ENCODE results near the gene KIF3C.
"Not testable (repeated sequence)": the region's sequence is repeated elsewhere in the genome, so short reads cannot be mapped to it uniquely, and the experiment has no call there.

KIF3C gene

DNA sequence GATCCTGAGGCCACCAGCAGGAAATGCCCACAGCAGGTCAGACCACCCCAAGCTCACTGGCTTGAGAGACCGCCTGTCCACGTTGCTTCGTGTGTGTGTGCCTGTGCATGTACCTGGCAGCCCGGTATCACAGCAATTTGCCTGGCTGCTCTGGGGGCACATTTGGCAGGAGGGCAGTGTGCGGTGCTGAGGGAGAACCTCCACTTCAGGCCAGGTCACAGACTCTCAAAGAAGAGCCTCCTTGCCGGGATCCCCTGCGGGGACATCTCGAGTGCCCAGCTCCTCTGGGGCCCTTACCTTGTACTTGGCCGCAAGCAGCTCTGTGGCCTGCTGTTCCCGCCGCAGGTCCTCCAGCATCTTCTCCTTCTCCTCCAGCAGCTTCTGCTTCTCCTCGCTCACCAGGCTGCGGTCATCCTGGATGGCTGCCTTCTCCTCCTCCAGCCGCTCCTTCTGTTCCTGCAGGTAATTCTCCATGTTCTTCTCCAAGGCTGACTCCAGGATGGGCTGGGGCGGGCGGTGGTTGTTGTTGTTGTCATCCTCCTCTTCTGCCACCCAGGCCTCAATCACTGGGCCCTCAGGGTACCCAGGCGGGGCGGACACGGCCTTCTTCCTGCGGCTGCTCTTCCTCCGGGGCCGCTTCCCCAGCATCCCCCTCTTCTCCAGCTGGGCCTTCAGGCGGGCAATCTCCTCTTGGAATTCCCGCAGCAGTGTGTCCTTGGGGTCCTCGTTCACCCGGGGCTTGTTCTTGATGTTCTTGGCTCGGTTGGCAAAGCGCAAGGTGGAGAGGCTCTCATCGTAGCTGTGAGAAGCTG is 2.0 kb downstream of the KIF3C start:
- Histone ChIP-seq H3K4me3 (ENCODE audit: low read depth in 1 of 2, low read length in 2 of 2) (no peak overlapping the region), H3K4me1 (ENCODE audit: control insufficient read depth in 1 of 2, insufficient read depth in 2 of 2, low read length in 2 of 2) (peaks cover 4 to 30% of the 10 kb centered on the region in 2 donors), H3K36me3 (ENCODE audit: control insufficient read depth in 1 of 2, insufficient read depth in 2 of 2, low read length in 2 of 2) (no peaks in the 10 kb centered on the region), H3K27me3 (ENCODE audit: low read depth, low read length) (no peaks in the 10 kb centered on the region), H3K9me3 (ENCODE audit: control insufficient read depth in 1 of 2, low read length in 2 of 2) (no peaks in the 10 kb centered on the region), H3K27ac (ENCODE audit: low read length) (no peak overlapping the region)

- Histone ChIP-seq H3K4me1 (ENCODE audit: control insufficient read depth in 1 of 2, insufficient read depth in 2 of 2, low read length in 2 of 2) (peaks cover 4 to 30% of the 10 kb centered on the region in 2 donors), H3K36me3 (ENCODE audit: control insufficient read depth in 1 of 2, insufficient read depth in 2 of 2, low read length in 2 of 2) (no peaks in the 10 kb centered on the region), H3K9me3 (ENCODE audit: control insufficient read depth in 1 of 2, low read length in 2 of 2) (no peaks in the 10 kb centered on the region), H3K4me3 (ENCODE audit: low read depth in 1 of 2, low read length in 2 of 2) (no peak overlapping the region), H3K27me3 (ENCODE audit: low read depth, low read length) (no peaks in the 10 kb centered on the region), H3K27ac (ENCODE audit: low read length) (no peak overlapping the region)
These were observed 3.3 kb downstream of the KIF3C start for GRCh38 chr2:25979001-25979400.

DNA sequence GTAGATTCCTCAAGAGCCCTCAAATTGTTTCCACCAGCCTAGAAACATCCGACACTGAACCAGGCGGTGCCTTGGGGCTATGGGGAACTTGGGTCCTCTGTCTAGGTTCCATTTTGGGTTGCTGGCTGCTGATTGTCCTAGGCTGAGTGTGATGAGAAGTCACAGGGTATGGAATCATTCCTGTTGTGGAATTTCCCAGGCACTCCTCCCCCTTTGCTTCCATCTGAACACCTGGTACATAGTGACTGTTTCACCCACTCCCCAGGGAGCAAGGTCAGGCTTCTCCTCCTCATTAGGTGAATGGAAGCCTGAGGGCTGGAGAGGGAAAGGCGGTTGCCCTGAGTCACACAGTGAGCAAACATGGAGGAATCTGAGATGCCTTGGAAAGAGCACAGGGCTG is 4.5 kb downstream of the KIF3C start:
- no peak overlapping the region for H3K27ac ChIP-seq (ENCODE audit: low read length)
- H3K36me3 ChIP-seq (ENCODE audit: control insufficient read depth in 1 of 2, insufficient read depth in 2 of 2, low read length in 2 of 2) = no peaks in the 10 kb centered on the region
- no peaks in the 10 kb centered on the region for H3K27me3 ChIP-seq (ENCODE audit: low read depth, low read length)
- H3K9me3 ChIP-seq (ENCODE audit: control insufficient read depth in 1 of 2, low read length in 2 of 2) = no peaks in the 10 kb centered on the region
- H3K4me3 ChIP-seq (ENCODE audit: low read depth in 1 of 2, low read length in 2 of 2) = no peak overlapping the region
- peaks cover 4 to 27% of the 10 kb centered on the region in 2 donors for H3K4me1 ChIP-seq (ENCODE audit: control insufficient read depth in 1 of 2, insufficient read depth in 2 of 2, low read length in 2 of 2)

DNA sequence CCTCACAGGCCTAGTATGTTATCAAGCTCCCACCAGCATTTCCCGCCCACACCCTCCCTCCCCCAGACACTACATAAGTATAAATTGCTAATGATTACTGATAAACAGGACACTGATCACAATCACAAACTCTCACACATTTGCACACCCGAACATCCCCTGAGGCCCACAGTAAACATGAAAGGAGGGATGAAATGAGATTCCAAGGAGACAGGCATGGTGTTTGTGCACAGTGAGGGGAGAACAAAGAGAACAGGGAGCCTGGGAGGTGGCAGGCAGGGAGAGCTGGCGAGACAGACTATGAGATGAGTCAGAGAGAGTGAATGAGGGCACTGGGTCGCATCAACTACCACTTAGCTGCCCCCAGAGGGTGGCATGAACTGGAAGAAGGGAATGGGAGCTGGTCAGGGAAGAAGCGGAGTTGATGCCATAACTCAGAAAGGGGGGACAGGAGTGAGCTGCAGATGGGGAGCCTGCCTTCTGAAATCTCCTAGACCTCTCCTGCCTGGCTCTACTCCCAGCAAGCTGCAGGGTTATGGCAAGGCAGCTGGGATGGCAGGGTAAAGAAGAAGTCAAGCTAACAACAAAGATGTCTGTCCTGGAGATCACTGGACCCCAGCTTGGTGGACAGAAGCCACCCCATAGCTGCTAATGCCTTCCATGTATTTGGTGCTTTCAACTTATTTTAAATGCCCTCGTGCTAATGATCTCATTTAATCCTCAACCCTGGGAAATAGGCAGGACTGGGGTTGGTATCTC is 5.1 kb downstream of the KIF3C start:
- Histone ChIP-seq H3K27ac (ENCODE audit: low read length) (no peak overlapping the region), H3K36me3 (ENCODE audit: control insufficient read depth in 1 of 2, insufficient read depth in 2 of 2, low read length in 2 of 2) (no peaks in the 10 kb centered on the region), H3K27me3 (ENCODE audit: low read depth, low read length) (no peaks in the 10 kb centered on the region), H3K4me1 (ENCODE audit: control insufficient read depth in 1 of 2, insufficient read depth in 2 of 2, low read length in 2 of 2) (peaks cover 4 to 25% of the 10 kb centered on the region in 2 donors), H3K9me3 (ENCODE audit: control insufficient read depth in 1 of 2, low read length in 2 of 2) (no peaks in the 10 kb centered on the region), H3K4me3 (ENCODE audit: low read depth in 1 of 2, low read length in 2 of 2) (no peak overlapping the region)

GRCh38 chr2:25972049-25972823 is 10.1 kb downstream of the KIF3C start:
- Histone ChIP-seq H3K27ac (ENCODE audit: low read length) (no peak overlapping the region), H3K4me3 (ENCODE audit: low read depth in 1 of 2, low read length in 2 of 2) (no peak overlapping the region), H3K36me3 (ENCODE audit: control insufficient read depth in 1 of 2, insufficient read depth in 2 of 2, low read length in 2 of 2) (no peaks in the 10 kb centered on the region)

GRCh38 chr2:25971596-25971995 is 10.7 kb downstream of the KIF3C start:
- Histone ChIP-seq H3K36me3 (ENCODE audit: control insufficient read depth in 1 of 2, insufficient read depth in 2 of 2, low read length in 2 of 2) (no peaks in the 10 kb centered on the region), H3K27me3 (ENCODE audit: low read depth, low read length) (no peaks in the 10 kb centered on the region), H3K4me1 (ENCODE audit: control insufficient read depth in 1 of 2, insufficient read depth in 2 of 2, low read length in 2 of 2) (no peaks in the 10 kb centered on the region), H3K27ac (ENCODE audit: low read length) (no peak overlapping the region), H3K9me3 (ENCODE audit: control insufficient read depth in 1 of 2, low read length in 2 of 2) (no peaks in the 10 kb centered on the region), H3K4me3 (ENCODE audit: low read depth in 1 of 2, low read length in 2 of 2) (no peak overlapping the region)

More at GRCh38 chr2:25972049-25972823, 10.1 kb downstream of the KIF3C start:
- no peaks in the 10 kb centered on the region for H3K27me3 ChIP-seq (ENCODE audit: low read depth, low read length)
- H3K9me3 ChIP-seq (ENCODE audit: control insufficient read depth in 1 of 2, low read length in 2 of 2) = no peaks in the 10 kb centered on the region
- no peaks in the 10 kb centered on the region for H3K4me1 ChIP-seq (ENCODE audit: control insufficient read depth in 1 of 2, insufficient read depth in 2 of 2, low read length in 2 of 2)

DNA sequence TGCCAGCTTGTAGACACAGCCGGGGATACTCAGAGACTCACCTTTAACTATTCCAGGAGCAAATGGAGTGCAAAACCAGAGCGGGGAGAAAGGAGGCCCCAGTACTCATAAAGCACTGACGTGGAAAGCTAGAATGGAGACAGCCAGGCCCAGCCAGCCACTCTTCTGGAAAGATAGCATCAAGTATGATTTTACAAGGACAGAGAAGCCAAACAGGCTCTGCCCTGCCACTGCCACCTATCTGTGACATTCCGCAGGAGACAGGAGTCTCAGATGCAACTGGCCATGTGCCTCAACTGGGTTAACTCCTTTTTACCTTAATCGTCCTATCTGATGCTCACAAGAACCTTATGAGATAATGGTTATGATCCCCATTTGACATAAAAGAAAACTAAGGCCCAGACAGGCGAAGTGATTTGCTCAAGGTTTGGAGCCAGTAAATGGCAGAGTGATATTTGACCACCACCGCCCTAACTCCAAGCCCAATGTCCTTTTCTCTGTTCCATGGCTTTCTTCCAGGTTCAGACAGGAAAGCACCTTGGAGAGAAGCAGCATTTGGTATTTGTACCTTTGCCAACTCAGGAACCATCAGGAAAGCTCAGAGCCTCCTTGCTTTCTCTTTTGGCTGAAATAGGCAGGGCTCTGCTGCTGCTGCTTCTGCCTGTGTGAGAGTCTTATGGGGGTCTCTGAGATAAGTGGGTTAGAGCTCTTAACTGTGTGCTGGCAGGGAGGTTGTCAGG is 15.6 kb downstream of the KIF3C start:
- no peaks in the 10 kb centered on the region for H3K27me3 ChIP-seq (ENCODE audit: low read depth, low read length)
- no peaks in the 10 kb centered on the region for H3K9me3 ChIP-seq (ENCODE audit: control insufficient read depth in 1 of 2, low read length in 2 of 2)
- no peaks in the 10 kb centered on the region for H3K36me3 ChIP-seq (ENCODE audit: control insufficient read depth in 1 of 2, insufficient read depth in 2 of 2, low read length in 2 of 2)
- no peak overlapping the region for H3K4me3 ChIP-seq (ENCODE audit: low read depth in 1 of 2, low read length in 2 of 2)
- H3K4me1 ChIP-seq (ENCODE audit: control insufficient read depth in 1 of 2, insufficient read depth in 2 of 2, low read length in 2 of 2) = no peaks in the 10 kb centered on the region
- no peak overlapping the region for H3K27ac ChIP-seq (ENCODE audit: low read length)

DNA sequence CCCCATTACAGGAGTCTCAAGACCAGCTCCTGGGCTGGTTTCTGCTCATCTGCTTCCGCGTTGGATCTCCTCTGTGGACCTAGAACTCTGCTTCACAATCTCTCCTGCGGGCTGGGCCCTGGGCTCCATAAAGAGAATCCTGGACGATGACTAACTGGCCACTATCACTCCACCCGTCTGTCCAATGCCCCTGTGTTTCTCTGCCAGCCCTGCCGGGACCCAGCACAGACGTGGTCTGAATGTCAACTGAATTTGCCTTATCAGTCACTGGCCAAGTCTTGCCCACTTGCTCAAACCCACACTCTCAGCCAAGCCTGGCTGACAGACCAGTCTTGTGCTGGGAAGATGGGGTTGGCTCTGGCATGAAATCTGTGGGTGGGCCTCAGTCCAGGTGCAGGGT is 17.4 kb downstream of the KIF3C start:
- Histone ChIP-seq H3K4me1 (ENCODE audit: control insufficient read depth in 1 of 2, insufficient read depth in 2 of 2, low read length in 2 of 2) (peaks cover 0 to 5% of the 10 kb centered on the region in 2 donors), H3K27me3 (ENCODE audit: low read depth, low read length) (no peaks in the 10 kb centered on the region), H3K4me3 (ENCODE audit: low read depth in 1 of 2, low read length in 2 of 2) (no peak overlapping the region), H3K9me3 (ENCODE audit: control insufficient read depth in 1 of 2, low read length in 2 of 2) (no peaks in the 10 kb centered on the region), H3K36me3 (ENCODE audit: control insufficient read depth in 1 of 2, insufficient read depth in 2 of 2, low read length in 2 of 2) (no peaks in the 10 kb centered on the region), H3K27ac (ENCODE audit: low read length) (no peak overlapping the region)

DNA sequence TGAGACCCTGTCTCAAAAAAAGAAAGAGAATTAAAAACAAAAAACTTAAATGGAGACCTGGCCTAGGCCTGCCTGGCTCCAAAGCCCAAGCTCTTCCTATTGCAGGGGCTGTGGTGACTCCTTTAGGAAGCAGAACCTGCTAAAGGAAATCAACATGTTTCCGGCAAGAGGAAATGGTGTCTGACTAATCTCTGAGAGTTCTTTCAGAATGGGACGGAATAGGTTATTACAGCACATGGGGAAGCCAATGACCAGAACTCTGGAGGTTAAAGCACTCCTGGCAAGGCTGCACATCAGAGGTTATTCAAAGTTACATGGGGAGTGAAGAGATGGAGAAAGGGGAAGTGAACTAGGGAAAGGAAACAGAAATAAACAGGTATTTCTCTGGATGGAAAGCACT is 21.4 kb downstream of the KIF3C start:
- Histone ChIP-seq H3K36me3 (ENCODE audit: control insufficient read depth in 1 of 2, insufficient read depth in 2 of 2, low read length in 2 of 2) (no peaks in the 10 kb centered on the region), H3K4me3 (ENCODE audit: low read depth in 1 of 2, low read length in 2 of 2) (no peak overlapping the region), H3K27me3 (ENCODE audit: low read depth, low read length) (no peaks in the 10 kb centered on the region), H3K9me3 (ENCODE audit: control insufficient read depth in 1 of 2, low read length in 2 of 2) (no peaks in the 10 kb centered on the region), H3K4me1 (ENCODE audit: control insufficient read depth in 1 of 2, insufficient read depth in 2 of 2, low read length in 2 of 2) (peaks cover 0 to 5% of the 10 kb centered on the region in 2 donors), H3K27ac (ENCODE audit: low read length) (no peak overlapping the region)

GRCh38 chr2:25960396-25960795 is 21.9 kb downstream of the KIF3C start:
- Histone ChIP-seq H3K27ac (ENCODE audit: low read length) (no peak overlapping the region), H3K36me3 (ENCODE audit: control insufficient read depth in 1 of 2, insufficient read depth in 2 of 2, low read length in 2 of 2) (no peaks in the 10 kb centered on the region), H3K4me1 (ENCODE audit: control insufficient read depth in 1 of 2, insufficient read depth in 2 of 2, low read length in 2 of 2) (peaks cover 0 to 5% of the 10 kb centered on the region in 2 donors), H3K4me3 (ENCODE audit: low read depth in 1 of 2, low read length in 2 of 2) (no peak overlapping the region), H3K9me3 (ENCODE audit: control insufficient read depth in 1 of 2, low read length in 2 of 2) (no peaks in the 10 kb centered on the region), H3K27me3 (ENCODE audit: low read depth, low read length) (no peaks in the 10 kb centered on the region)

DNA sequence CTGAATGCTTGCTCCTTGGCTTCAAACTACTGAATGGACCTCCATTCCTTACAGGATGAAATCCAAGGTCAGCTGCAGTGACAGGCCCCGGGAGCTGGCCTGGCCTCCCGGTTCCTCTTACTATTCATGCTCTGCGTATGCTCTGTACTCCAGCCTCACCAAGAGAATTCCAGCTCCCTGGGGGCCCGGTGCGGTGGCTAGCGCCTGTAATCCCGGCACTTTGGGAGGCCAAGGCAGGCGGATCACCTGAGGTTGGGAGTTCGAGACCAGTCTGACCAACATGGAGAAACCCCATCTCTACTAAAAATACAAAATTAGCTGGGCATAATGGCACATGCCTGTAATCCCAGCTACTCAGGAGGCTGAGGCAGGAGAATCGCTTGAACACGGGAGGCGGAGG is 23.7 kb downstream of the KIF3C start:
- H3K4me1 ChIP-seq (ENCODE audit: control insufficient read depth in 1 of 2, insufficient read depth in 2 of 2, low read length in 2 of 2); H3K27me3 ChIP-seq (ENCODE audit: low read depth, low read length); H3K4me3 ChIP-seq (ENCODE audit: low read depth in 1 of 2, low read length in 2 of 2); H3K27ac ChIP-seq (ENCODE audit: low read length); H3K9me3 ChIP-seq (ENCODE audit: control insufficient read depth in 1 of 2, low read length in 2 of 2); H3K36me3 ChIP-seq (ENCODE audit: control insufficient read depth in 1 of 2, insufficient read depth in 2 of 2, low read length in 2 of 2): not testable (repeated sequence)

Measured in muscle layer of duodenum (tissue), 2 donors.